Panc1 (cell line): ENCODE measurements around the gene FAM24A.

Experiments
- POLR2AphosphoS5 ChIP-seq: IDR thresholded peaks from 2 replicates; pipeline ENCODE4 v1.6.1; 2012; ENCODE audit warnings: mild to moderate bottlenecking, low read depth, low read length, moderate library complexity
- TCF7L2 ChIP-seq: IDR thresholded peaks from 2 replicates; pipeline ENCODE4 v1.6.1; 2011; ENCODE audit warnings: mild to moderate bottlenecking, low read depth, low read length, inconsistent platforms
- TF ChIP-seq, protein P1 (sequence below): fragments of 450-650 bp; IDR thresholded peaks from 2 replicates; pipeline ENCODE4 v1.5.1; 2017; ENCODE audit warnings: mild to moderate bottlenecking
- TF ChIP-seq, protein P2 (sequence below), 2 experiments: IDR thresholded peaks; 2 replicates each; pipeline ENCODE4 v1.6.1; 2011 to 2012; ENCODE audit warnings: low read depth in 2 of 2, control low read depth in 1 of 2, low read length in 1 of 2, mild to moderate bottlenecking in 1 of 2, moderate library complexity in 1 of 2; ENCODE audit not compliant: insufficient read depth in 1 of 2

DNA sequence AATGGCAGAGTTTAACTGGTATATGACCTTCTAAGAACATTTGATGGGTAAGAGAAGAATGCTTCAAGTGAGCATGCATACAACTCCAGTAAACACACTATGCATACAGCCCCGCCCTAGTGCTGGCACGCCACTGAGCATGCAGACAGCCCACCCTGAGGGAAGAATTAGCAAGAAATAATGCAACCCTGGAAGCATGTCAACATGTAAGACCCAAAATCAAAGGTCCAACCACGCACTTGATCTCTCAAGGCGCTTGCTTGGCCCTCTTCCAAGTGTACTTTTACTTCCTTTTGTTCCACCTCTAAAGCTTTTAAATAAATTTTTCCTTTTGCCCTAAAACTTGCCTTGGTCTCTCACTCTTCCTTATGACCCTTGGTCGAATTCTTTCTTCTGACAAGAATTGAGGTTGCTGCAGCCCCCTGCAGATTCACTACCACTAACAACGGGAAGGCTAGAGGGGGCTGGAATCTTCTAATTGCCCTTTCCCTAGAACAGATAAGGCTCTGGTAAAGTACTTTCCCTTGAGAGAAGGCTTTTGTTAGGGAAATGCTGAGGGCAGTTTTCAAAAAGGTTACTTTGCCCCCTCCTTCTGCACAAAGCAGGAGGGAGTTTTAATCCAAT, 34.5 kb upstream of the FAM24A start:
- TF ChIP-seq, protein P1, sequence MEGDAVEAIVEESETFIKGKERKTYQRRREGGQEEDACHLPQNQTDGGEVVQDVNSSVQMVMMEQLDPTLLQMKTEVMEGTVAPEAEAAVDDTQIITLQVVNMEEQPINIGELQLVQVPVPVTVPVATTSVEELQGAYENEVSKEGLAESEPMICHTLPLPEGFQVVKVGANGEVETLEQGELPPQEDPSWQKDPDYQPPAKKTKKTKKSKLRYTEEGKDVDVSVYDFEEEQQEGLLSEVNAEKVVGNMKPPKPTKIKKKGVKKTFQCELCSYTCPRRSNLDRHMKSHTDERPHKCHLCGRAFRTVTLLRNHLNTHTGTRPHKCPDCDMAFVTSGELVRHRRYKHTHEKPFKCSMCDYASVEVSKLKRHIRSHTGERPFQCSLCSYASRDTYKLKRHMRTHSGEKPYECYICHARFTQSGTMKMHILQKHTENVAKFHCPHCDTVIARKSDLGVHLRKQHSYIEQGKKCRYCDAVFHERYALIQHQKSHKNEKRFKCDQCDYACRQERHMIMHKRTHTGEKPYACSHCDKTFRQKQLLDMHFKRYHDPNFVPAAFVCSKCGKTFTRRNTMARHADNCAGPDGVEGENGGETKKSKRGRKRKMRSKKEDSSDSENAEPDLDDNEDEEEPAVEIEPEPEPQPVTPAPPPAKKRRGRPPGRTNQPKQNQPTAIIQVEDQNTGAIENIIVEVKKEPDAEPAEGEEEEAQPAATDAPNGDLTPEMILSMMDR: no peak
- no peak for TF ChIP-seq TCF7L2
- TF ChIP-seq POLR2AphosphoS5: no peak
- TF ChIP-seq, protein P2, sequence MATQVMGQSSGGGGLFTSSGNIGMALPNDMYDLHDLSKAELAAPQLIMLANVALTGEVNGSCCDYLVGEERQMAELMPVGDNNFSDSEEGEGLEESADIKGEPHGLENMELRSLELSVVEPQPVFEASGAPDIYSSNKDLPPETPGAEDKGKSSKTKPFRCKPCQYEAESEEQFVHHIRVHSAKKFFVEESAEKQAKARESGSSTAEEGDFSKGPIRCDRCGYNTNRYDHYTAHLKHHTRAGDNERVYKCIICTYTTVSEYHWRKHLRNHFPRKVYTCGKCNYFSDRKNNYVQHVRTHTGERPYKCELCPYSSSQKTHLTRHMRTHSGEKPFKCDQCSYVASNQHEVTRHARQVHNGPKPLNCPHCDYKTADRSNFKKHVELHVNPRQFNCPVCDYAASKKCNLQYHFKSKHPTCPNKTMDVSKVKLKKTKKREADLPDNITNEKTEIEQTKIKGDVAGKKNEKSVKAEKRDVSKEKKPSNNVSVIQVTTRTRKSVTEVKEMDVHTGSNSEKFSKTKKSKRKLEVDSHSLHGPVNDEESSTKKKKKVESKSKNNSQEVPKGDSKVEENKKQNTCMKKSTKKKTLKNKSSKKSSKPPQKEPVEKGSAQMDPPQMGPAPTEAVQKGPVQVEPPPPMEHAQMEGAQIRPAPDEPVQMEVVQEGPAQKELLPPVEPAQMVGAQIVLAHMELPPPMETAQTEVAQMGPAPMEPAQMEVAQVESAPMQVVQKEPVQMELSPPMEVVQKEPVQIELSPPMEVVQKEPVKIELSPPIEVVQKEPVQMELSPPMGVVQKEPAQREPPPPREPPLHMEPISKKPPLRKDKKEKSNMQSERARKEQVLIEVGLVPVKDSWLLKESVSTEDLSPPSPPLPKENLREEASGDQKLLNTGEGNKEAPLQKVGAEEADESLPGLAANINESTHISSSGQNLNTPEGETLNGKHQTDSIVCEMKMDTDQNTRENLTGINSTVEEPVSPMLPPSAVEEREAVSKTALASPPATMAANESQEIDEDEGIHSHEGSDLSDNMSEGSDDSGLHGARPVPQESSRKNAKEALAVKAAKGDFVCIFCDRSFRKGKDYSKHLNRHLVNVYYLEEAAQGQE (IDR thresholded peaks at IDR 0.05; ENCODE audit: insufficient read depth in 1 of 2, low read depth in 2 of 2, low read length in 1 of 2): no peak
